Loucy (cell line): Measurements from ENCODE around the gene LARP4B.
"Not testable (repeated sequence)": the region's sequence is repeated elsewhere in the genome, so short reads cannot be mapped to it uniquely, and the experiment has no call there.

Experiments used
- H2AFZ ChIP-seq: fragments of 200-600 bp; sonication (generic); 2 replicates; pipeline ENCODE4 v1.6.0; 2016; ENCODE audit warnings: antibody characterized with exemption, mild to moderate bottlenecking, low read length, moderate library complexity
- H3F3A ChIP-seq: fragments of 200-600 bp; 2 replicates; pipeline ENCODE4 v1.6.0; 2016; ENCODE audit warnings: antibody characterized with exemption, low read depth, mild to moderate bottlenecking
- H3K27me3 ChIP-seq: fragments of 200-600 bp; sonication (generic); 2 replicates; pipeline ENCODE4 v1.6.1; 2014; ENCODE audit warnings: low read length, mild to moderate bottlenecking; ENCODE audit not compliant: insufficient read depth, poor library complexity, severe bottlenecking
- H3K36me3 ChIP-seq: fragments of 200-600 bp; sonication (generic); 2 replicates; pipeline ENCODE4 v1.6.1; 2016; ENCODE audit warnings: low read length; ENCODE audit not compliant: insufficient read depth
- H3K4me1 ChIP-seq: fragments of 200-600 bp; sonication (generic); 2 replicates; pipeline ENCODE4 v1.5.1; 2014; ENCODE audit warnings: low read length, mild to moderate bottlenecking; ENCODE audit not compliant: insufficient read depth, poor library complexity, severe bottlenecking
- H3K4me2 ChIP-seq: fragments of 200-600 bp; sonication (generic); 2 replicates; pipeline ENCODE4 v1.6.0; 2014; ENCODE audit warnings: antibody characterized with exemption, low read length, low read depth, mild to moderate bottlenecking; ENCODE audit not compliant: poor library complexity, severe bottlenecking
- H3K4me3 ChIP-seq: fragments of 200-600 bp; sonication (generic); 2 replicates; pipeline ENCODE4 v1.5.1; 2014; ENCODE audit warnings: low read length, mild to moderate bottlenecking, mixed read lengths; ENCODE audit not compliant: poor library complexity, severe bottlenecking
- H3K79me2 ChIP-seq: fragments of 200-600 bp; sonication (generic); 2 replicates; pipeline ENCODE4 v1.6.1; 2014; ENCODE audit warnings: low read length; ENCODE audit not compliant: insufficient read depth
- H3K9ac ChIP-seq: fragments of 200-600 bp; sonication (generic); 2 replicates; pipeline ENCODE4 v1.6.0; 2014; ENCODE audit warnings: mild to moderate bottlenecking, low read depth, low read length, moderate library complexity; ENCODE audit not compliant: poor library complexity, severe bottlenecking
- H3K9me2 ChIP-seq: fragments of 200-600 bp; sonication (generic); replicated peaks from 2 replicates; pipeline ENCODE4 v1.6.1; 2016; ENCODE audit warnings: low read depth, low read length, mixed read lengths
- H3K9me3 ChIP-seq: fragments of 200-600 bp; sonication (generic); 2 replicates; pipeline ENCODE4 v1.6.1; 2014; ENCODE audit warnings: mild to moderate bottlenecking, antibody characterized with exemption, low read length, low read depth; ENCODE audit not compliant: insufficient read depth
- H4K20me1 ChIP-seq: fragments of 200-600 bp; sonication (generic); 2 replicates; pipeline ENCODE4 v1.6.0; 2014; ENCODE audit warnings: antibody characterized with exemption, low read length, mild to moderate bottlenecking; ENCODE audit not compliant: insufficient read depth, poor library complexity, severe bottlenecking
- CTCF ChIP-seq: fragments of 200-600 bp; sonication (generic); conservative IDR thresholded peaks from 2 replicates; pipeline ENCODE4 v1.5.1; 2014; ENCODE audit warnings: mild to moderate bottlenecking, antibody characterized with exemption, low read length
- EZH2phosphoT487 ChIP-seq: fragments of 200-600 bp; IDR thresholded peaks from 2 replicates; pipeline ENCODE4 v1.6.1; 2018; ENCODE audit warnings: antibody characterized with exemption, mild to moderate bottlenecking, moderate library complexity, borderline replicate concordance

The LARP4B gene

GRCh38 chr10:771647-772046 is 159.9 kb downstream of the LARP4B start:
- no peaks in the 10 kb centered on the region for H3K36me3 ChIP-seq
- H4K20me1 ChIP-seq = no peaks in the 10 kb centered on the region
- H3K4me2 ChIP-seq = no peak overlapping the region
- H3K27me3 ChIP-seq = no peaks in the 10 kb centered on the region
- H3K9me2 ChIP-seq = no peaks in the 10 kb centered on the region
- no peaks in the 10 kb centered on the region for H3K4me1 ChIP-seq
- H3K9ac ChIP-seq = no peak overlapping the region
- no peaks in the 10 kb centered on the region for H3F3A ChIP-seq
- no peak overlapping the region for H2AFZ ChIP-seq
- TF ChIP-seq CTCF (no peak), EZH2phosphoT487 (no peak)
- H3K79me2 ChIP-seq = no peaks in the 10 kb centered on the region
- peaks cover 14% of the 10 kb centered on the region; the same call in 1 of the 2 replicates for H3K9me3 ChIP-seq
- H3K4me3 ChIP-seq = no peak overlapping the region

GRCh38 chr10:770975-771374 is 160.5 kb downstream of the LARP4B start:
- Histone ChIP-seq H3K4me1 (no peaks in the 10 kb centered on the region), H2AFZ (no peak overlapping the region), H3F3A (no peaks in the 10 kb centered on the region), H4K20me1 (no peaks in the 10 kb centered on the region), H3K9me2 (no peaks in the 10 kb centered on the region), H3K9me3 (peaks cover 14% of the 10 kb centered on the region; the same call in 1 of the 2 replicates), H3K4me3 (no peak overlapping the region), H3K9ac (no peak overlapping the region), H3K27me3 (no peaks in the 10 kb centered on the region), H3K4me2 (no peak overlapping the region), H3K36me3 (no peaks in the 10 kb centered on the region), H3K79me2 (no peaks in the 10 kb centered on the region)
- TF ChIP-seq EZH2phosphoT487 = no peak
- TF ChIP-seq CTCF = no peak

- not testable (repeated sequence) for H3K9ac ChIP-seq, H3F3A ChIP-seq, H3K4me3 ChIP-seq, H3K36me3 ChIP-seq, H3K9me2 ChIP-seq, H2AFZ ChIP-seq, H4K20me1 ChIP-seq, H3K27me3 ChIP-seq, H3K4me2 ChIP-seq, H3K79me2 ChIP-seq, H3K4me1 ChIP-seq
- H3K9me3 ChIP-seq = peaks cover 19% of the 10 kb centered on the region; the same call in 1 of the 2 replicates
Observed at GRCh38 chr10:770048-770712, 161.3 kb downstream of the LARP4B start.

- no peaks in the 10 kb centered on the region for H3K27me3 ChIP-seq
- H4K20me1 ChIP-seq = no peaks in the 10 kb centered on the region
- H3K4me3 ChIP-seq = no peak overlapping the region
- no peak overlapping the region for H3K4me2 ChIP-seq
- no peaks in the 10 kb centered on the region for H3F3A ChIP-seq
- H3K79me2 ChIP-seq = no peaks in the 10 kb centered on the region
- peaks cover 19% of the 10 kb centered on the region; the same call in 1 of the 2 replicates for H3K9me3 ChIP-seq
- no peak overlapping the region for H3K9ac ChIP-seq
- no peaks in the 10 kb centered on the region for H3K9me2 ChIP-seq
- TF ChIP-seq EZH2phosphoT487 = no peak
- no peaks in the 10 kb centered on the region for H3K4me1 ChIP-seq
- no peak overlapping the region for H2AFZ ChIP-seq
- no peaks in the 10 kb centered on the region for H3K36me3 ChIP-seq
Observed at GRCh38 chr10:767794-768193, 163.7 kb downstream of the LARP4B start.
